NCI-H146 treated with DMSO at 0.1 percent for 48 hours (cell line): ENCODE data around the gene OR8K5.
"Not testable (repeated sequence)": the region's sequence is repeated elsewhere in the genome, so short reads cannot be mapped to it uniquely, and the experiment has no call there.

ENCODE experiments used
- DNase-seq: peaks from one replicate; lab custom pipeline; 2025; ENCODE audit not compliant: unreplicated experiment; lab: John Stamatoyannopoulos, UW

The OR8K5 gene, protein sequence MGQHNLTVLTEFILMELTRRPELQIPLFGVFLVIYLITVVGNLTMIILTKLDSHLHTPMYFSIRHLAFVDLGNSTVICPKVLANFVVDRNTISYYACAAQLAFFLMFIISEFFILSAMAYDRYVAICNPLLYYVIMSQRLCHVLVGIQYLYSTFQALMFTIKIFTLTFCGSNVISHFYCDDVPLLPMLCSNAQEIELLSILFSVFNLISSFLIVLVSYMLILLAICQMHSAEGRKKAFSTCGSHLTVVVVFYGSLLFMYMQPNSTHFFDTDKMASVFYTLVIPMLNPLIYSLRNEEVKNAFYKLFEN

DNA sequence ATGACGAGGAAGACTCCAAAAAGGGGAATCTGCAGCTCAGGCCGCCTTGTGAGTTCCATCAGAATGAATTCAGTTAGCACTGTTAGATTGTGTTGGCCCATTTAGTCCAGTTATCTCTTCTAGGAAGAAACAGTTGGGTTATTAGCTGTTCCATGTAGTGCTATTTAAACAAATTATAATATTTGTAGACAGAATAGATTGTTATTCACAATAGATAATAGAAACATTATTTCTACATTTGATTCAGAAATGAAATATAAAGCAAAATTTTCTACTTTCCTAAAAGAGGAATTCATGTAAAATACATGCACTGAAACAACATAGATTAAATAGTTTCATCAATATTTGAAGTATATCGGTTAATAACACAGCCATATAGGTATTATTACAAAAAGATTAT lies at the start of gene OR8K5:
Gene OR8K5 (minus strand): TSS at position 101 of the 400 bp plus-strand sequence. CDS start 0 bp downstream, at position 101.
- DNase-seq = no peak

DNA sequence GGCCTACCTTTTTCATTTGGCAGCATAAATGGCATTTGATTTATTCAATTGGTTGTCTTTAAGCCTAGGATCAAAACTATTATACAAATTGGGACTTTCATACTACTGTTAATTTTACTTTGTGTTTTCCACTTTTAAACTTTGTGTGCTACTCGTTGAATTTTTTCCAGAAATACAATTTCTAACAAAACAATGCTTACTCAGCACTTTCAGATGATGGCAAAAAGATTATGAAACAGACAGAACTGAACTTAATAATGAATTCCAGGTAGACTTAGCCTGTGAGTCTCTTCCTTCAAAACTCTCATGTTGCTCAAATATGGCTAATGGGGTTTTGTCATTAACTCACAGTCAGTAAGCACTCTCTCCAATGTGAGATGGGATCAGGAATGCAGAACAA lies 47.7 kb upstream of the OR8K5 start:
- no peak for DNase-seq

DNA sequence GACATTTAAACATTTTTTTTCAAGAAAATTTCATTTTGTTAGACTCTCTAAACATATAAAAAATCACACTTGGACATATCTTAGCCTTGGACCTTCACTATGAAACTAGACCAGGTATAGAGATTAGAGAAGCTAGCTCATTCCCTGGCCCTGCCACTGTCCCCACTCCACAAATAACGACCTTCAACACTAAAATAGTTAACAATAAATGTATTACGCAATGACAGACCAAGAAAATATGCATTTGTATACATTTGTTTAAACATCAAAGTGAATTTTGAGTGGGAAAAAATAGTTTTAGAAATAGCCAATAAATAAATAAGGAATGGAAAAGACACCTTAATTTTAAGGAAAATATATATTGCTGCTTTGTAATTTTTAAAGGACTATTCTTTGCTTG lies 37.2 kb upstream of the OR8K5 start:
- DNase-seq = no peak

DNA sequence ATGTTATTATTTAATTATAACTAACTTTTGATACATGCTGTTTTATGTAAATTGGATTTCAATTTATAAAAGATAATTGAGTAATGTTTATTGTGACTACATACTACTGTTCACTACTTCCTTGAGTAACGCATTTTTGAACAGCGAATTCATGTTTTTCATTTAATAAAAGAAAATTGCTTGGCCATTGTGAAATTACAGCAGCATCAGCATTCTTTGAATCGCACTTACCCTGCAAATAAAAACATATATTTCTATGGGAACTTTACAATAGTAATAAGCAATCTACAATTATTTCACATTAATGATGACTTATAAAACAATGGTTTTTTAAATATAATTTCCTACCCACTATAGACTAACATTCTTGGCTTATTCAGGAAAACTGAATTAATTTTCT lies 36.6 kb upstream of the OR8K5 start:
- no peak for DNase-seq

DNA sequence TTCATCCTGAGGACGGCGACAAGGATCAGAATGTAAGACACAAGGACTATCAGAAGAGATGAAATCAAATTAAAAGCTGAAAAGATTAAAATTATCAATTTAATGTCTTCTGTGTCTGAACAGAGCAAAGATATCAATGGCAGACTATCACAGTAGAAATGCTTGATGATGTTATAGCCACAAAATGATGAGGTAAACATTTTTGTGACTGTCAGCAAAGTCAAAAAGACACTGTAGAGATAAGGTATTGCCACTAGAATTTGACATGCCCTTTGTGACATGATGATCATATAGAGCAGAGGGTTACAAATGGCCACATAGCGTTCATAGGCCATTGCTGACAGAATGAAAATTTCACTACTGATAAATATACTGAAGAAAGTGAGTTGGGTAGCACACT lies 28.5 kb upstream of the OR8K5 start:
- no peak for DNase-seq

DNA sequence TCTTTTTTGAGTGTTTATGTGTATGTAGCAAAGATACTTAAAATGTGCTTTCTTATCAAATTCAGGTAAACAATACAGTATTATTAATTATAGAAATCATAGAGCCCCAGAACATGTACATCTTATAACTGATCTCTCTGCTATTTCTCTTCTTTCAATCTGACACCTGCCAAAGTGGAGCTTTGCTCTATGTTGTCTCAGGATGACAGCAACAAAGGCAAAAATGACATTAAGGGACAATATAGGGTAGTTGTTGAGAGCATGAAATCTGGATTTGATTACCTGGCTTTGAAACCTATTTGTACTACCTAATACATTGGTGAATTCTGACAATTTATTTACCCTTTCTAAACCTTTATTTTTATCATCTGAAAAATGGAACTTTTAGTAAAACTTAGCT lies 23.3 kb upstream of the OR8K5 start:
- DNase-seq = no peak

DNA sequence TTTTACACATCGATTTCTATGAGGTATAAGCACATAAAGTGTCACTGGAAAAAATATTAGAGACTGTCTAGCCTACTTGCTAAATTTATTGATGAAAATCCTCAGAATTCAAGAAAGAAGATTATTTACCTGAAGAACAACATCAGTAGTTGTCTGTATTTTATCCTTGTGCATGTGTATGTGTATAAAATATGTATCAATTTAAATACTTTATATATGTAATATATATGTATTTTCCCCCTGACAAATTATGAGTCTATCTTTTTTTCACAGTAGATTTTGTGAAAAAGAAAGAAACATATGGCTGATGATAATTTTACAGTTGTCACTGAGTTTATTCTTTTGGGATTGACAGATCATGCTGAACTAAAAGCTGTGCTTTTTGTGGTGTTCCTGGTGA lies 16.2 kb upstream of the OR8K5 start, which contains the start of gene OR5J2:
Gene OR5J2 (plus strand): TSS at position 301 of the 400 bp plus-strand sequence. CDS start 0 bp downstream, at position 301.
- no peak for DNase-seq

DNA sequence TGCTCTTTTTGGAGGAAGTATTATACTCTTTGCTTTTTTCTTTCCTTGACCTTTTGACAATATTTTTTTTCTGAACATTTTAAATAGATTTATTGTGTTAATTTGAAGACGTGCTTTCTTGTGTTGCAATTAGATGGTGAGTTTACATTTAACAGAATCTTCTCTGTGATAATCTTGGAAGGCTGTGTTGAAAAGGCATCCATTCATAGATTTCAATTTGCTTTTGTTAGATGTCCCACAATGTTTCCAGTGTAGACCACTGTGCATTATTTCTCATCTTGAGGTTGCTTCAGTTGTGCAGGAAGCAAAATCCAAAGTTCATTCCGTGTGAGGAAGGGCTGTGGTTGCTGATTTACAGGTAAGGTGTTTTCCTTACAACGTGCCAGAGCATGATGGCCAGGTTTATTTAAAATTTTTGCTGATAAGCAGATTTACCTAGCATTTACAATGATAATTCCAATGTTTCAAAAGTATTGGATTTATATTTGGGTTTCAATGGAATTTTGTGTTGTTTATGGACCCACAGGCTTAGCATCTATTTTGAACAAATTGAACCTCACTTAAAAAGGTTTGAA lies 12.2 kb upstream of the OR8K5 start:
- no peak for DNase-seq

DNA sequence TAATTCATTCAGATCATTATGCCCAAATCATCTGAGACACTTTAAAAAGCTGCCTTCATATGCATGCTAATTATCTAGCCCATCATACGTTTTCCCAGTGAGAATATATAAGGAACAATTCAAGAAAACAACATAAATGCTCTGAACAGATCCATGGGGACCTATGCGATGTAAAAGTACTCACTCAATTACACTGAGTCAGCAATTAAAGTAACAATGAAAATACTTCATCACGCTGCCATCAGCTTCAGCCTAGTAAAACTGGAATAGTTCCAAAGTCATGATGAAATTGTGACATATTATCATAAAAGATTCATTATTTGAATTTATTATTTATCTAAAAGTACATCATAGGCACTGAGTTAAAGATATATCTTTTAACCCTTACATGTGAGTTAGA lies 3.7 kb upstream of the OR8K5 start:
- no peak for DNase-seq

DNA sequence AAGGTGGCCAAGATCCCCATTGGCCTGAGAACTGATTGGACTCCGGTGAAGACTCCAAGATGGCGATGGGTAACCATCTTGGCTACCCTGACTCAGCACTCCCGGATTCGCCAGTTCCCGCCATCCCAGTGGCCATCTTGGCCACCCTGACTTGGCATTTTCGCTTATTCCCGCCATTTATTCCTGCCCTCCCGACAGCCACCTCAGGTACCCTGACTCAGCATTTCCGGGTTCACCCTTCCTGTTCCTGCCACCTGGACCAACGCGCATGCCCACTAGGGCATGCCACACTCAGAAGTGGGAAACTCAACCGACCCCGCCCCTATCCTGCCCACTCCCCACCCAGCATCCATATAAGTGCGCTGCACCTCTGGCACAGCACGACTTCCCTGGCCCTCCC lies 7.8 kb downstream of the OR8K5 start:
- DNase-seq = no peak

DNA sequence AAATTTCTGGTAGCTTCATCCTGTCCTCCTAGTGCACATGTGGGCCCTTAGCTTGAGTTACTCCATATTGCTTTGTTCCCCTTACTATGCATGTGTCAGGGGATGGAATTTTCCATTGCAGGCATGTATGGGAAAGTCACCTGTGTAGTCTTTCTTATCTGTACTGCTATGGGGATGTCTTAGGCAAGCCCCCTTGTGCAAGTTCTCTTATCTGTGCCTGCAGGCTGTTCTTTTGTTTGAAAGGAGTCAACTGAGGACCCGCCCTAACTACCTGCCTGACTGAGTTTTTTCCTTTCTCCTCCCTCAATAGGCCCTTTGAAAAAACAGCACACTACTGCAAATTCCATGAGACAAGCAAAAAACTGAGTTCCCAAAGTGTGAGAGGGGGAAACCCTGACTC lies 8.7 kb downstream of the OR8K5 start:
- DNase-seq = no peak

DNA sequence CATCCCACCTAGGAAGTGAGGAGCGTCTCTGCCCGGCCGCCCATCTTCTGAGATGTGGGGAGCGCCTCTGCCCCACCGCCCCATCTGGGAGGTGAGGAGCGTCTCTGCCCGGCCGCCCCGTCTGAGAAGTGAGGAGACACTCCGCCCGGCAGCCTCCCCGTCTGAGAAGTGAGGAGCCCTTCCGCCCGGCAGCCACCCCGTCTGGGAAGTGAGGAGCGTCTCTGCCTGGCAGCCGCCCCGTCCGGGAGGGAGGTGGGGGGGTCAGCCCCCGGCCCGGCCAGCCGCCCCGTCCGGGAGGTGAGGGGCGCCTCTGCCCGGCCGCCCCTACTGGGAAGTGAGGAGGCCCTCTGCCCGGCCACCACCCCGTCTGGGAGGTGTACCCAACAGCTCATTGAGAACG lies 16.4 kb downstream of the OR8K5 start:
- DNase-seq = not testable (repeated sequence)

DNA sequence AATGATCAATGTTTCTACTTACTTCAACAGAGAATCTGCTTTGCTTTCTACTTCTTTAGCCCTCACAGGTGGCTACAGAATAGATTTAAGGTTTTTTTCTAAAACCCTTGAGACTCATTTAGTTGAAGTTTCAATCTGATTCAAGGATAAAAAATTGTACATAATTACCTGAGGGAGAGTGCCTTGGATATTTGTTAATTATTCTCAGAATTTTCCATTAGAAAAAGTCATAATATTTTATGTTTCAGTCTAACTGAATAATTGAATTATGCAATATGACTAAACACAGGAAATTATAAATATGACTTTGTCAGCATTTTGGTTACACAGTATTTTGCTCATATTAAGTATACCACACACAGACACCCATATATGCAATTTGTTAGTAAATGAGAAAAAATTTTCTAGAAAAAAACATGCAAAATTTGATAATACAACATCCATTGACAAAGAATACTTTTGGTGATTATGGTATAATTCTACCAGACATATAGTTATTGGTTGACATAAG lies 19.9 kb downstream of the OR8K5 start, which contains the start of gene OR8J3:
Gene OR8J3 (minus strand): TSS at position 51 of the 511 bp plus-strand sequence. CDS start 2,483 bp downstream, outside the sequence.
- no peak for DNase-seq

DNA sequence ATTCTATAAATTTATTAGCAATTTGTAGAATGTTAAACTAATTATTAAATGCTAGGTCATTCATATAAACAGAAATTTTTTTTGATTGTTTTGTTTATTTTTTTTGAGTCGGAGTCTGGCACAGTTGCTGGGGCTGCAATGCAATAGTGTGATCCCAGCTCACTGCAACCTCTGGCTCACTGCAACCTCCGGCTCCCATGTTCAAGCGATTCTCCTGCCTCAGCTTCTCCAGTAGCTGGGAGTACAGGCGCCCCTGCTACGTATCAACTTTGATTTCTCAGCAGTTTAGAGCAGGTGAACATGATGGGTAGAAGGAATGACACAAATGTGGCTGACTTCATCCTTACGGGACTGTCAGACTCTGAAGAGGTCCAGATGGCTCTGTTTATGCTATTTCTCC lies 38.0 kb downstream of the OR8K5 start, which contains the start of gene OR8H3:
Gene OR8H3 (plus strand): TSS at position 301 of the 400 bp plus-strand sequence. CDS start 0 bp downstream, at position 301.
- DNase-seq = no peak
